Liver (tissue), 9 donors: Measurements from ENCODE around the gene PTPRN2. TPM values are rescaled to one million over a fixed set of nuclear protein-coding genes. Genes with fewer than 3 reads are reported as not detected.

ENCODE experiments used
- DNase-seq: peaks from one replicate; pipeline ENCODE4 v3.0.0-alpha.2; 2017; ENCODE audit warnings: low spot score
- H3K27ac ChIP-seq, 2 donors: one replicate each; pipeline ENCODE4 v1.7.0; 2013; ENCODE audit warnings: inconsistent platforms in 2 of 2, low read length in 2 of 2, control low read depth in 1 of 2, low read depth in 1 of 2, mild to moderate bottlenecking in 1 of 2
- H3K27me3 ChIP-seq, 4 donors: one replicate each; pipeline versions ENCODE4 v1.6.1 to v1.7.0; 2013; ENCODE audit warnings: low read length in 3 of 4, inconsistent platforms in 1 of 4, mild to moderate bottlenecking in 1 of 4, moderate library complexity in 1 of 4; ENCODE audit not compliant: control insufficient read depth in 4 of 4, insufficient read depth in 4 of 4
- H3K36me3 ChIP-seq, 4 donors: one replicate each; pipeline versions ENCODE4 v1.6.1 to v1.7.0; 2013; ENCODE audit warnings: low read length in 3 of 4, mild to moderate bottlenecking in 3 of 4, low read depth in 1 of 4, moderate library complexity in 1 of 4; ENCODE audit not compliant: control insufficient read depth in 4 of 4, insufficient read depth in 3 of 4
- H3K4me1 ChIP-seq, 4 donors: one replicate each; pipeline versions ENCODE4 v1.6.1 to v1.7.0; 2013; ENCODE audit warnings: low read length in 3 of 4, mild to moderate bottlenecking in 3 of 4, moderate library complexity in 1 of 4; ENCODE audit not compliant: control insufficient read depth in 4 of 4, insufficient read depth in 4 of 4
- H3K4me3 ChIP-seq, 3 donors: one replicate each; pipeline versions ENCODE4 v1.6.1 to v1.7.0; 2013; ENCODE audit warnings: low read length in 3 of 3, control low read depth in 1 of 3, low read depth in 1 of 3, mild to moderate bottlenecking in 1 of 3
- H3K9ac ChIP-seq, 2 donors: one replicate each; pipeline ENCODE4 v1.7.0; 2013; ENCODE audit warnings: low read length in 2 of 2, mild to moderate bottlenecking in 2 of 2, moderate library complexity in 2 of 2, control low read depth in 1 of 2, low read depth in 1 of 2
- H3K9me3 ChIP-seq, 4 donors: one replicate each; pipeline versions ENCODE4 v1.6.1 to v1.7.0; 2013; ENCODE audit warnings: low read length in 3 of 4; ENCODE audit not compliant: control insufficient read depth in 4 of 4
- CTCF ChIP-seq: fragments of 150-350 bp; IDR thresholded peaks from 2 replicates; pipeline ENCODE4 v1.5.1; 2017; ENCODE audit warnings: improper control_type of control experiment, low read depth, low read length; ENCODE audit not compliant: missing input control
- EGR1 ChIP-seq, 2 donors: IDR thresholded peaks; 2 replicates each; pipeline ENCODE4 v1.6.1; 2016 to 2018; ENCODE audit warnings: antibody characterized with exemption in 2 of 2, low read depth in 2 of 2
- FOXA1 ChIP-seq: IDR thresholded peaks from 2 replicates; pipeline ENCODE4 v1.6.1; 2016; ENCODE audit warnings: antibody characterized with exemption
- FOXA2 ChIP-seq: IDR thresholded peaks from 2 replicates; pipeline ENCODE4 v1.6.1; 2016; ENCODE audit warnings: antibody characterized with exemption
- GABPA ChIP-seq, 2 donors: IDR thresholded peaks in 1 of 2; conservative IDR thresholded peaks in 1 of 2; 2 replicates each; pipeline ENCODE4 v1.6.1; 2016; ENCODE audit warnings: antibody characterized with exemption in 2 of 2, mild to moderate bottlenecking in 1 of 2, moderate library complexity in 1 of 2
- HNF4A ChIP-seq, 2 donors: conservative IDR thresholded peaks; 2 replicates each; pipeline ENCODE4 v1.6.1; 2016; ENCODE audit warnings: antibody characterized with exemption in 2 of 2, mild to moderate bottlenecking in 2 of 2
- HNF4G ChIP-seq: IDR thresholded peaks from 2 replicates; pipeline ENCODE4 v1.6.1; 2016; ENCODE audit warnings: antibody characterized with exemption
- JUND ChIP-seq, 2 donors: IDR thresholded peaks; 2 replicates each; pipeline ENCODE4 v1.6.1; 2016; ENCODE audit warnings: antibody characterized with exemption in 2 of 2
- MAX ChIP-seq: IDR thresholded peaks from 2 replicates; pipeline ENCODE4 v1.6.1; 2016; ENCODE audit warnings: antibody characterized with exemption
- NR2F2 ChIP-seq: IDR thresholded peaks from 2 replicates; pipeline ENCODE4 v1.6.1; 2016; ENCODE audit warnings: antibody characterized with exemption
- RAD21 ChIP-seq, 2 donors: IDR thresholded peaks; 2 replicates each; pipeline ENCODE4 v1.6.1; 2016; ENCODE audit warnings: antibody characterized with exemption in 2 of 2, mild to moderate bottlenecking in 2 of 2
- REST ChIP-seq: IDR thresholded peaks from 2 replicates; pipeline ENCODE4 v1.6.1; 2016; ENCODE audit warnings: antibody characterized with exemption, mild to moderate bottlenecking
- RXRA ChIP-seq, 2 donors: IDR thresholded peaks; 2 replicates each; pipeline ENCODE4 v1.6.1; 2017 to 2018; ENCODE audit warnings: antibody characterized with exemption in 2 of 2, mild to moderate bottlenecking in 1 of 2
- SP1 ChIP-seq: IDR thresholded peaks from 2 replicates; pipeline ENCODE4 v1.6.1; 2018; ENCODE audit warnings: antibody characterized with exemption, mild to moderate bottlenecking
- TAF1 ChIP-seq: conservative IDR thresholded peaks from 2 replicates; pipeline ENCODE4 v1.6.1; 2016; ENCODE audit warnings: antibody characterized with exemption, mild to moderate bottlenecking
- YY1 ChIP-seq: IDR thresholded peaks from 2 replicates; pipeline ENCODE4 v1.6.1; 2016; ENCODE audit warnings: antibody characterized with exemption, mild to moderate bottlenecking
- ZBTB33 ChIP-seq: IDR thresholded peaks from 2 replicates; pipeline ENCODE4 v1.6.1; 2016; ENCODE audit warnings: antibody characterized with exemption
- WGBS: extraction: QIAGEN DNeasy Blood & Tissue Kit; methylation state at CpG from one replicate; pipeline ENCODE4 v1.1.7; 2013; 5-methylcytosine and 5-hydroxymethylcytosine counted together
- polyA plus RNA-seq, 2 donors: library from polyadenylated mRNA; stranded (reverse) in 1 of 2; unstranded in 1 of 2; fragments of 200-250 nt in 1 of 2; fragments of >200 nt in 1 of 2; fragmentation: Nextera tagmentation in 1 of 2; extraction: Ambion mirVana in 1 of 2; gene quantifications; one replicate each; pipeline versions ENCODE4 v1.2.1 to v1.2.3, GENCODE V29; 2013 to 2015
- total RNA-seq, 2 donors: library from RNA; depleted of rRNA; stranded (reverse); fragments of >200 nt; gene quantifications; one replicate each; pipeline ENCODE4 v1.2.3, GENCODE V29; 2014
- TF ChIP-seq, protein P1 (sequence below): IDR thresholded peaks from 2 replicates; pipeline ENCODE4 v1.6.1; 2016; ENCODE audit warnings: antibody characterized with exemption
- donor health status: healthy.
- donor health status: healthy.
- donor health status: healthy.
- donor health status: healthy.
- donor health status: healthy.

The PTPRN2 gene
- total and polyA plus RNA-seq, 4 donors = 0.75 to 1.9 (median 1.1) TPM

GRCh38 chr7:158033196-158033595 is 554.4 kb downstream of the PTPRN2 start:
- Histone ChIP-seq H3K9me3 (peaks cover 0 to 9% (median 3%) of the 10 kb centered on the region in 4 donors), H3K36me3 (no peaks in the 10 kb centered on the region), H3K9ac (no peak overlapping the region), H3K4me3 (no peak overlapping the region), H3K27ac (no peak overlapping the region), H3K27me3 (peaks cover 0 to 7% (median 0%) of the 10 kb centered on the region in 4 donors), H3K4me1 (no peaks in the 10 kb centered on the region)
- DNase-seq = no peak
- WGBS = 87% methylated on average over 8 of the region's 8 CpGs
- TF ChIP-seq RAD21 (IDR thresholded peaks at IDR 0.05) (no peak), HNF4G (no peak), EGR1 (IDR thresholded peaks at IDR 0.05; ENCODE audit: low read depth in 2 of 2) (no peak), SP1 (no peak), CTCF (no peak), TAF1 (no peak), MAX (no peak), REST (no peak), JUND (IDR thresholded peaks at IDR 0.05) (no peak), FOXA2 (no peak), FOXA1 (no peak), ZBTB33 (no peak), GABPA (IDR thresholded peaks at IDR 0.05 in 1 of 2, conservative IDR thresholded peaks at IDR 0.05 in 1 of 2) (no peak), HNF4A (conservative IDR thresholded peaks at IDR 0.05) (no peak)
- TF ChIP-seq, protein P1, sequence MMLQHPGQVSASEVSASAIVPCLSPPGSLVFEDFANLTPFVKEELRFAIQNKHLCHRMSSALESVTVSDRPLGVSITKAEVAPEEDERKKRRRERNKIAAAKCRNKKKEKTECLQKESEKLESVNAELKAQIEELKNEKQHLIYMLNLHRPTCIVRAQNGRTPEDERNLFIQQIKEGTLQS = no peak

DNA sequence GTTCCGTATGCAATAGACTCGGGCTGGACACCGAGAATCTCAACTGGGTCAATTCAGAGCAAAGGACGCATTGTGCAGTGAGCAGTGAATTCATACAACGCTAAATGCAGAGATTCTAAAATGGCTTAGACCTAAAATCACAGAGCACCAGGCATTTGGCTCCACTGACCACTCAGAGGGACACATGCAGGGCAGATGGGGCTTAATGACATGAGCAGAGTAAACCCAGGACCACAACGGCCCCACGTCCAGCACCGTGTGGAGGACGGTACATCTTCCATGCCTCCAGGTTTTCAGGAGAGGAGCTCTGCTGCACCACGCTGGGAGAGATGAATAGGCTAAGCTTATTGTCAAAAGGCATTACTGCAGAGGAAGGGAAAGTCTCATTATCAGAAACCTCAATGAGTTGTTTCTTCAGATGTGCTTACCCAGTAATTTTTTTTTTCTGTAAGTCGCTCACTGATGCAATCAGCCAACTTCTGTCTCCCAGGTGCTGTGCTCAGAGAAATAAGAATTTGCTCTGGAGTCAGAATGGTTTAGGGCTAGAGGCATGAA is 555.0 kb downstream of the PTPRN2 start:
- H3K9ac ChIP-seq = no peak overlapping the region
- H3K27me3 ChIP-seq = peaks cover 0 to 7% (median 0%) of the 10 kb centered on the region in 4 donors
- no peak overlapping the region for H3K4me3 ChIP-seq
- no peaks in the 10 kb centered on the region for H3K4me1 ChIP-seq
- no peaks in the 10 kb centered on the region for H3K36me3 ChIP-seq
- H3K27ac ChIP-seq = no peak overlapping the region
- no peak for DNase-seq
- 87% methylated on average over 11 of the region's 11 CpGs for WGBS
- H3K9me3 ChIP-seq = peaks cover 0 to 6% (median 2%) of the 10 kb centered on the region in 4 donors
- TF ChIP-seq YY1 = no peak
- TF ChIP-seq HNF4A (conservative IDR thresholded peaks at IDR 0.05) = no peak
- no peak for TF ChIP-seq NR2F2
- TF ChIP-seq REST = no peak
- no peak for TF ChIP-seq MAX
- no peak for TF ChIP-seq CTCF
- no peak for TF ChIP-seq GABPA (IDR thresholded peaks at IDR 0.05 in 1 of 2, conservative IDR thresholded peaks at IDR 0.05 in 1 of 2)
- TF ChIP-seq TAF1 = no peak
- TF ChIP-seq FOXA1 = no peak
- TF ChIP-seq RXRA (IDR thresholded peaks at IDR 0.05) = no peak
